SU-DHL-6 (cell line): ENCODE data around the gene VPS13D.

ENCODE experiments used
- EZH2phosphoT487 ChIP-seq: fragments of 200-600 bp; sonication (generic), shearing (Covaris generic); conservative IDR thresholded peaks from 2 replicates; pipeline ENCODE4 v1.6.1; 2018; ENCODE audit warnings: mild to moderate bottlenecking, antibody characterized with exemption, low read length, moderate library complexity, mixed read lengths
- TF ChIP-seq, protein P1 (sequence below): fragments of 200-600 bp; sonication (generic); IDR thresholded peaks from one replicate; pipeline ENCODE4 v1.5.1; 2017; ENCODE audit warnings: antibody characterized with exemption, mild to moderate bottlenecking, low read length, moderate library complexity; ENCODE audit not compliant: insufficient read depth, poor library complexity, severe bottlenecking

DNA sequence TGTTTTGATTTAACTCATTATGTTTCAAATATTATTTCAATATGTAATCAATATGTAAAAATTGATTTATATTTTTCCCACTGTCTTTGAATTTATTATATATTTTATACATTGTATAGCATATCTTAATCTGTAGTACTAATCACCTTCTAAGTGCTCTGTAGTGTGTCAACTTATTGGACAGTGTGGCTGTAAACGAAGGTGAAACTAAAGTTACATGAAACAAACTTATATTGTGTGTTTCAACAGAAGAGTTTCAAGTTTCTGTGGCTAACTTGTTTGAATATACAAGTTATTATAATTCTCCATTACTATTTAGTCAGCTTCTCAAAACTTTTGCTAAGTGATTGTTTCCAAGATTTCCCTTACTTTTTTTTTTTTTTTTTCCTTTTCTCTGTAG is 212.4 kb downstream of the VPS13D start:
- TF ChIP-seq, protein P1, sequence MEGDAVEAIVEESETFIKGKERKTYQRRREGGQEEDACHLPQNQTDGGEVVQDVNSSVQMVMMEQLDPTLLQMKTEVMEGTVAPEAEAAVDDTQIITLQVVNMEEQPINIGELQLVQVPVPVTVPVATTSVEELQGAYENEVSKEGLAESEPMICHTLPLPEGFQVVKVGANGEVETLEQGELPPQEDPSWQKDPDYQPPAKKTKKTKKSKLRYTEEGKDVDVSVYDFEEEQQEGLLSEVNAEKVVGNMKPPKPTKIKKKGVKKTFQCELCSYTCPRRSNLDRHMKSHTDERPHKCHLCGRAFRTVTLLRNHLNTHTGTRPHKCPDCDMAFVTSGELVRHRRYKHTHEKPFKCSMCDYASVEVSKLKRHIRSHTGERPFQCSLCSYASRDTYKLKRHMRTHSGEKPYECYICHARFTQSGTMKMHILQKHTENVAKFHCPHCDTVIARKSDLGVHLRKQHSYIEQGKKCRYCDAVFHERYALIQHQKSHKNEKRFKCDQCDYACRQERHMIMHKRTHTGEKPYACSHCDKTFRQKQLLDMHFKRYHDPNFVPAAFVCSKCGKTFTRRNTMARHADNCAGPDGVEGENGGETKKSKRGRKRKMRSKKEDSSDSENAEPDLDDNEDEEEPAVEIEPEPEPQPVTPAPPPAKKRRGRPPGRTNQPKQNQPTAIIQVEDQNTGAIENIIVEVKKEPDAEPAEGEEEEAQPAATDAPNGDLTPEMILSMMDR: no peak
- TF ChIP-seq EZH2phosphoT487: no peak
